Measurements from ENCODE around the gene ATN1.

Gene ATN1

DNA sequence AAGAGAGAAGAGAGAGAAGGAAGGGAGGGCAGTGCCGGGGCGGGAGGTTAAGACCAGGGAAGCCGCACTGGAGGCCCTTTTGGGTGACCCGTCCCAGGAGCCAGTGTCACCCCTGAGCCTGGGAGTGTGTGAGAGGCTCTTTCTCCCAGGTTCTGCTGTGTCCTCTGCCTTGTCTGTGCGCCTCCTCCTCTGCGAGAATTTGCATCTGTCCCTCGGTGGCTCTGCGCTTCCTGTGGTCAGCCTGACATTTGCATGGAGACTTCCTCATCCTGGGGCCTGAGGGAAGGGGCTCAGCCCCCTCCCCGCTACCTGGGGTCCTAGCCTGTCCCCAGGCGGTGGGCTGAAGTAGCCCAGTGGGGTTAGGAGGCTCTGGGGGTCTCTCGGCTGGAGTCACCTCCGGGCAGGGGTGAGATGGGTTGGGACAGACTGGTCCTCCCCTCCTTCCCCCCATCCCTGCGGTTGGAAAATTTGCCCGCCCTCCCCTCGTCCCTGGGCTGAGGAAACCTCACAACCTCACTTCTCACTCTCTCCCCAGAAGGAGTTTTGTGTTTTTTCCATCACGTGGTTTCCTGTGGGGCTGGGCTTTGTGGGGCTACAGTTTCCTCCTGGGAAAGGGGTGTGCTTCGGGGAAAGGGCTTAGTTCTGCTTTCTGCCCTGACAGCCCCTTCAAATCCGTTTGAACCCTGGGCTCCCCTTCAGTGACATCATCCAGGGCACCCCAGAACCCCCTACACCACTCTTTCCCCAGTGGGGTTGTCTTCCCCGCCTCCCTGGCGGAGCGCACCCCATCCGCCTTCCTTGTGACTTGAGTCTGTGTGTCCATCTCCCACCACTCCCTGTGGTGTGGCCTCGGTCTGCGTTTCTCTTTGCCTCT, 25.9 kb downstream of the ATN1 start:
- peak overlapping the region; percentile 30 to 50 (median 45) for H3K4me3 ChIP-seq

DNA sequence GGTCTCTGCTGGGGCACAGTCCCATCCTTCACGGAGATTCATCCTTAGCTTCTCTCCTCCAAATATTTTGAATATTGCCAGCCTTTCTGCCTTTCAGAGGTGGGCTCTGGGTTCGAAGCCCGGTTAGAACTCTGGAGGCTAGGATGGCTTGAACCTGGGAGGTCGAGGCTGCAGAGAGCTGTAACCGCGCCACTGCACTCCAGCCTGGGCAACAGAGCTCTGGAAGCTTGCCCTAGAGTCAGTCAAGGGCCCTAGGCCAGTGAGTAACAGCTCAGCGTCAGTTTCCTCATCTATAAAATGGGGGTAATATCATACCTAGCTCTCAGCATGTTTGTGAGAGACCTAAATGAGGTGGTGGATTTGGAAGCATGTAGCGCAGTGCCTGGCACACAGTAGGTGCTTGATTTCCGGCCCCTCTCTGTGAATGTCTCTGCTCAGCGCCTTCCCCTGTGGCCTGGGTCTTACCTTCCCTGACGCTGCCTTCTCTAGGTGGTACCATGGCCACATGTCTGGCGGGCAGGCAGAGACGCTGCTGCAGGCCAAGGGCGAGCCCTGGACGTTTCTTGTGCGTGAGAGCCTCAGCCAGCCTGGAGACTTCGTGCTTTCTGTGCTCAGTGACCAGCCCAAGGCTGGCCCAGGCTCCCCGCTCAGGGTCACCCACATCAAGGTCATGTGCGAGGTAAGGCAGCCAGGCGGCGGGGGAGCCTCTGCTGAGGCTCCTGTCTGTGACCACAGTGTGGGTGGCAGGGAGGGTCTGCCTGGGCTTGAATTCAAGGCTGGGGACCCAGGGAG, 26.8 kb downstream of the ATN1 start:
- H3K4me3 ChIP-seq = peak overlapping the region in 4 of 7 experiments; percentile 8 to 48 (median 26)
- H3K27ac ChIP-seq = peak overlapping the region in 19 of 21 experiments; percentile 28 to 99 (median 88)

More for the DNA sequence above, 25.9 kb downstream of the ATN1 start:
- H3K27ac ChIP-seq = peak overlapping the region in 20 of 21 experiments; percentile 49 to 99 (median 88)

DNA sequence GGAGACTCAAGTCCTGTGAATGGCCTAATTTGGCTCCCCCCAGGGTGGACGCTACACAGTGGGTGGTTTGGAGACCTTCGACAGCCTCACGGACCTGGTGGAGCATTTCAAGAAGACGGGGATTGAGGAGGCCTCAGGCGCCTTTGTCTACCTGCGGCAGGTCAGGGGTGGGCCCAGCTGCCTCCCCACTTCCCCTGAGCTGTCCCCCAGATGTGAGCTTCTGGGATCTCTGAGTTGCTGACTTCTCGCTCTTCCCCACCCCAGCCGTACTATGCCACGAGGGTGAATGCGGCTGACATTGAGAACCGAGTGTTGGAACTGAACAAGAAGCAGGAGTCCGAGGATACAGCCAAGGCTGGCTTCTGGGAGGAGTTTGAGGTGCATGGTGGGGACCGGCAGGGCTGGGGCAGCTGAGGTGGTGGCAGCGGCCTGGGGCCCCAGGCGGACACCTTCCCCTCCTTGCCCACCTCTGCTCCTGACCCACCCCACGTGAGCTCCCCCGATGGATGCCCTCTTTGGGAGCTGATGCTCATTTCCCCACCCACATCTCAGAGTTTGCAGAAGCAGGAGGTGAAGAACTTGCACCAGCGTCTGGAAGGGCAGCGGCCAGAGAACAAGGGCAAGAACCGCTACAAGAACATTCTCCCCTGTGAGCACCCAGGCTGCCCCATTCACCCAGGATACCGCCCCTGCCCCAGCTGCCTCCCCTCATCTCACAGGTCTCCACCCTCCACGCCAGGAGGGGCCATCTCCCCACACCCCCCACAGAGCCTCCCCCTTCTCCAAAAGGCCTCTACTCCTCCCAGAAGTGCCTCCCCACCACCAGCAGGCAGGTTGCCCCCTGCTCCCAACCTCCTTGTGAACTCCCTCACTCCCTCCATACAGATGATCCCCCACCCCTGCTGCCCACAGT, 27.6 kb downstream of the ATN1 start:
- Histone ChIP-seq H3K27ac (peak overlapping the region in 15 of 21 experiments; percentile 19 to 99 (median 90)), H3K4me3 (no peak overlapping the region)

DNA sequence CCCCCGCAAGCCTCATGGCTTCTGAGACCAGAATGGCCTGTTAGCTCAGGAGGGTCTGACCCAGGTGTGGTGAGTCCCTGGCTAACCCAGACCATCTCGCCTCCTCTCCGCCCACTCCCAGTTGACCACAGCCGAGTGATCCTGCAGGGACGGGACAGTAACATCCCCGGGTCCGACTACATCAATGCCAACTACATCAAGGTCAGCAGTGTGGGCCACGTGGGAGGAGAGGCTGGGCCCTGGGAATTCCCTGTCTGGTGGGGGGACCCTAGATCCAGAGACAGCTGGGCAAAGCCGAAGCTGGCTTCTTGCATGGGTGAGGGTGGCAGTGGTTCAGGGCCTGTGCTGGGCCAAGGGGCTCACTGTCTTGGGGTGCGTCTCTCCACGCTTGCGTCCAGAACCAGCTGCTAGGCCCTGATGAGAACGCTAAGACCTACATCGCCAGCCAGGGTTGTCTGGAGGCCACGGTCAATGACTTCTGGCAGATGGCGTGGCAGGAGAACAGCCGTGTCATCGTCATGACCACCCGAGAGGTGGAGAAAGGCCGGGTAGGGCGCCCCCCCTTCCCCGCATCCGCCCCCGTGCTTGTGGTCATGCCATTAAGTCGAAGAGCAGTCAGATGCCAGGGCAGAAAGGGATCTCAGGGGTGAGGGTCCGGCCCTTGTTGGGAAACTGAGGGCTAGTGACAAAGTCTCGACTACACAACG, 28.4 kb downstream of the ATN1 start:
- Histone ChIP-seq H3K27ac (peak overlapping the region in 12 of 21 experiments; percentile 32 to 98 (median 76)), H3K4me3 (no peak overlapping the region)

DNA sequence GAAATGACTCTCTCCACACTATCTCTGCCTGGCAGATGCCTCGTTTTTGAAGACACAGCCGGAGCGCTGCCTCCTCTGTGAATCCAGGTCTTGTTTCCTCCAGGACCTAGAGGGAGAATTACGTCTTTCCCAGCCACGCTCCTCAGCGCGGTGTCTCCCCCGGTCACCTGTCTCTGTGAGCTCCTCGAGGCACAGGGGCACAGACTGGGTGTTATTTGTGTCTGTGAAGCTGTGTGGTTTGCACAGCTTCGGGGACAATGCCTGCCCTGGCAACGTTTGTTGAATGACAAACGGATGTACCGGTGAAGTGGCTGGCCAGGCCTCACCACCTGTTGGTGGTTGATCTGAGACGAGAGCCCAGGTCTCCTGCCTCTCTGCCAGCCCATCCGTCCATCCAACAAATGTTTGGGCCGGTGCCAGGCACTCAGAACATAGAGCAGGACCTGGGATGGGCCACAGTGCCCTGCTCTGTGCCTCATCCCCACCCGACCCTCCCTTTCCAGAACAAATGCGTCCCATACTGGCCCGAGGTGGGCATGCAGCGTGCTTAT, 29.5 kb downstream of the ATN1 start:
- Histone ChIP-seq H3K4me3 (no peak overlapping the region), H3K27ac (peak overlapping the region in 12 of 21 experiments; percentile 21 to 98 (median 70))

DNA sequence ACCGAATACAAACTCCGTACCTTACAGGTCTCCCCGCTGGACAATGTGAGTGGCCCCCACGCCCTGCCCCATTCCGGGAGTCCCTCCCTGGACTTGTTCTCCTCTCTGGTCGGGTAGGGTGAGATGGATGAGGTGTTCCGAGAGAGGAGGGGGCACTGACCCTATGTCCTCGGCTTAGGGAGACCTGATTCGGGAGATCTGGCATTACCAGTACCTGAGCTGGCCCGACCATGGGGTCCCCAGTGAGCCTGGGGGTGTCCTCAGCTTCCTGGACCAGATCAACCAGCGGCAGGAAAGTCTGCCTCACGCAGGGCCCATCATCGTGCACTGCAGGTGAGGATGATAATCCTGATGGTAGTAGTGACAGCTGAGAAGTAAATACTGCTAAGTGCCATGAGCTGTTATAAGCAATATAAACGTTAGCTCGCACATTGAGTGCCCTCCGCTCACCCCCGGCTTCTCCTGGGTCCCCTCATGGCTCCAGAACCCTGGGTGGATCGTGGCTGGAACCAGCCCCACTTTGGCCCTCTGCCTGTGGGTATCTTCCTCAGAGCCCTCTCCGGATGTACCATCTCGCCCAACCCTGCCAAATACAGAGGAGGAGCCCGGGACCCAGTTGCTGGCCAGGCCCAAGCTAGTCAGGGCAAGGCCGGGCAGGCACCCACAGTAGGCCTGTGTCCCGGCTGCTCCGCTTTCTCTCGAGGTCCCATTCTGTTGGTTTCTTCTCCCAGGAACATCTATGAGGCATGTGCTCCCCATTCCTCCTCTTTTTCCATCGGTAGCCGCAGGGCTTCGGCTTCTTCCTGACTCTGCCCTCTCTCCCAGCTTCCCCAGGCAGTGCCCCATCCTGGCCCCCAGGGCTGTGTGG, 30.2 kb downstream of the ATN1 start:
- H3K4me3 ChIP-seq = no peak overlapping the region
- peak overlapping the region in 19 of 21 experiments; percentile 8 to 98 (median 69) for H3K27ac ChIP-seq

DNA sequence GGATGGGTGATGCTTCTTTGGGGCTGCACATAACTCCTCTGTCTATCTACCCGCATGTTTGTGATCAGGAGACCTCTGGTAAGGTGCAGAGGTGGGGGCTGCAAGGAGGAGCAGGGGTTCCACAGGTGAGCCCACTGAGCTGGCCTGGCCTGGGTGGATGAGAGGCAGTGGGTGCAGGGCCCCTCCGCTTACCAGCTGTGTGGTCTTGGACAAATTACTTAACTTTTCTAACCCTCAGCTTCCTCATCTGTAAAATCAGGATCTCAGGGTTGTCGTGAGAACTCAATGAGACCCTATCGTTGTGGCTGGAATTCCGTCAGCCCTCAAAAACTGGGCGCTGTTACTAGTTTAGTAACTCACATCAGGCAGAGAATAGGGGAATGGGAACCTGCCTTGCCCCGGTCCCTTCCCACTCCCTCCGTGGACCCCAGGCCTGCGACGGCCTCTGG, 30.9 kb downstream of the ATN1 start:
- H3K27ac ChIP-seq = peak overlapping the region in 19 of 21 experiments; percentile 10 to 98 (median 69)
- H3K4me3 ChIP-seq = peak overlapping the region in 1 of 7 experiments; percentile 11

DNA sequence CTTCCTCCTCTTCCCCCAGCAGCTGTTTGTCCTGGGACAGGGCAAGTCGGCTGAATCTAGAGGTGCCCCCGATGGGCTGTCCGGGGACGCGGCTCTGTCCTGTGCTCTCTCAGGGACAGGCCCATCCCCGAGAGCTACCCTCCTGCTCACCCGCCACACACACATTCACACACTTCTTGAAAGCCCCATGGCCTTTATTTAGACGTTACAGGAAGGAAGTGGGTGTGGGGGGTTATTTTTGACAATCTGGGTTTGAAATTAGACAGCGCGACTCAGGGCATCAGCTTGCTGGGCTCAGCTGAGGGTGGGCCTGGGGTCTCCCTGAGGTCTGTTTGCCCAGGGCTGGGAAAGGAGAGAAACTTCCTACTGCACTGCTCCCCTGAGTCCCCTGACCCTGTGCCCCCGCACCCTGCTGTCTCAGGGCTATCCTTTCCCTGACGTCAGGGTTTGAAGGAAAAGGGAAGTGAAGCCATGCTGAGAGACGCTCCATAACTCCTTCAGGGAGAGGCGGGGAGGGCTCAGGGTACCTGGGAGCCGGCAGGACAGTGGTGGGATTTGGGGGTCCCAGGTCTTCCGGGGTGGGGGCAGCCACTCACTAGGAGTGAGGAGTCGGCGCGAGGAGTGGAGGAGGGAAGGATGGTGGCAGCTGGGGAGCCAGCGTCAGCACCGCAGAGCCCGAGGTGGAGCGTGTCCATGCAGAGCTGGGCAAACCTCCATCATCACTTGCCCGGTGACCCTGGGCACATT, 31.5 kb downstream of the ATN1 start:
- Histone ChIP-seq H3K27ac (peak overlapping the region in 19 of 21 experiments; percentile 10 to 98 (median 69)), H3K4me3 (peak overlapping the region in 2 of 7 experiments; percentile 11 to 15)

DNA sequence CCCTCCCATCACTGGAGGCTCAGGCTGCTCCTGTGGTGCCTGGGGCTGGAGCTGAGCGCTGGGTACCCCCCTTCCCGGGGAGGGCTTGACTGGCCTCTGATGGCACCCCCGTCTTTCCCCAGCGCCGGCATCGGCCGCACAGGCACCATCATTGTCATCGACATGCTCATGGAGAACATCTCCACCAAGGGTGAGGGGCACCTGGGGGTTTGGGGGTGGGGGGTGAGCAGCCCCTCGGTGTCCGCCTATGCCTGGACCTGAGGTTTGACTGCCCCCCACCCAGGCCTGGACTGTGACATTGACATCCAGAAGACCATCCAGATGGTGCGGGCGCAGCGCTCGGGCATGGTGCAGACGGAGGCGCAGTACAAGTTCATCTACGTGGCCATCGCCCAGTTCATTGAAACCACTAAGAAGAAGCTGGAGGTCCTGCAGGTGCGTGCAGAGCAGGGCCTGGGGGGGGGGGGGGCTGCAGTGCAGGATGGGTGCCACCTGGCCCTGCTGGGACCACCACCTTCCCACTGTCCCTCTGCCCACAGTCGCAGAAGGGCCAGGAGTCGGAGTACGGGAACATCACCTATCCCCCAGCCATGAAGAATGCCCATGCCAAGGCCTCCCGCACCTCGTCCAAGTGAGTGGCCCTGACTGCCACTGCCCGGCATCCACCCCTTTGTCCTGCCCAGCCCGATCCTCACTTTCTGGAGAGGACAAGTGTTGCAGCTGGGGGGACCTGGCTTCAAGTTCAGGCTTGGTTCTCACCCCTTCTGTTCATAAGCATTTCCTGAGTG, 32.2 kb downstream of the ATN1 start:
- H3K4me3 ChIP-seq = no peak overlapping the region
- peak overlapping the region in 19 of 21 experiments; percentile 10 to 98 (median 85) for H3K27ac ChIP-seq

DNA sequence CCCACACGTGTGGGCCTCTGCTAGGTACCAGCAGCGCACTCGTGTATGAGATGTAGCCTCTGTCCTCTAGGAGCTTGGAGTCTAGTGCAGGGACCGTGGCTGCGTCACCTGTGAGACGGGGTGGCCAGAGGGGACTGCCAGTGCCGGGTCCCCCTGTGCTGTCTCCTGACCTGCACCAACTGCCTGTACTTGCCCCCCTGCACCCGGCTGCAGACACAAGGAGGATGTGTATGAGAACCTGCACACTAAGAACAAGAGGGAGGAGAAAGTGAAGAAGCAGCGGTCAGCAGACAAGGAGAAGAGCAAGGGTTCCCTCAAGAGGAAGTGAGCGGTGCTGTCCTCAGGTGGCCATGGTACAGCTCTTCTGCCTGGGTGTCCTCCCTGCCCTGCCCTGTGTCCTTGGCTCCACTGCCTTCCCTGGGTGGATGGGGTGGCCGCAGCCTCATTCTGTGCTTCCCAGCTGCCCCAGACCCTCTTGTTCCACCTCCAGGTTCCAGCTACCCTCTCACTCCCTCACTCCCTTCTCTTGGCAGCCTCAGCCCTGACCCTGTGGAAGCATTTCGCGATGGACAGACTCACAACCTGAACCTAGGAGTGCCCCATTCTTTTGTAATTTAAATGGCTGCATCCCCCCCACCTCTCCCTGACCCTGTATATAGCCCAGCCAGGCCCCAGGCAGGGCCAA, 33.0 kb downstream of the ATN1 start:
- Histone ChIP-seq H3K27ac (peak overlapping the region in 20 of 21 experiments; percentile 80 to 97 (median 91)), H3K4me3 (peak overlapping the region in 2 of 7 experiments; percentile 4 to 63)

DNA sequence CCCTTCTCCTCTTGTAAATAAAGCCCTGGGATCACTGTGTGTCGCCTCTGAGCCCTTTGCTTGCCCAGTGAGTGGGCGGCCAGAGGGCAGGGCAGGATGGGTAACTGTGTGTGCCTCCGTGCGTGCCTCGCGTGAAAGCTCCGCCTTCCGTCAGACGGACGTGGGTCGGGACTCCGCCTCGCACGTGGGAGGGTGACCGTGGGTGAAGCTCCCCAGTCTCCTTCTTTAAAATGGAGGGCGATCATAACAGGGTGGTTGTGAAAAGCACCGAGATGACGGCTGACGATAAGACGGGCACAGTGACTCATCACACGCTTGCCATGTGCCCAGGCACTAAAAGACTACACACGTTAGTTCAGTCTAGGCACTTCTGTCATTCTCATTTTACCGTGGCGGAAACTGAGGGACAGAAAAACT, 33.5 kb downstream of the ATN1 start:
- peak overlapping the region in 4 of 7 experiments; percentile 4 to 63 (median 28) for H3K4me3 ChIP-seq
- peak overlapping the region in 20 of 21 experiments; percentile 80 to 97 (median 91) for H3K27ac ChIP-seq

DNA sequence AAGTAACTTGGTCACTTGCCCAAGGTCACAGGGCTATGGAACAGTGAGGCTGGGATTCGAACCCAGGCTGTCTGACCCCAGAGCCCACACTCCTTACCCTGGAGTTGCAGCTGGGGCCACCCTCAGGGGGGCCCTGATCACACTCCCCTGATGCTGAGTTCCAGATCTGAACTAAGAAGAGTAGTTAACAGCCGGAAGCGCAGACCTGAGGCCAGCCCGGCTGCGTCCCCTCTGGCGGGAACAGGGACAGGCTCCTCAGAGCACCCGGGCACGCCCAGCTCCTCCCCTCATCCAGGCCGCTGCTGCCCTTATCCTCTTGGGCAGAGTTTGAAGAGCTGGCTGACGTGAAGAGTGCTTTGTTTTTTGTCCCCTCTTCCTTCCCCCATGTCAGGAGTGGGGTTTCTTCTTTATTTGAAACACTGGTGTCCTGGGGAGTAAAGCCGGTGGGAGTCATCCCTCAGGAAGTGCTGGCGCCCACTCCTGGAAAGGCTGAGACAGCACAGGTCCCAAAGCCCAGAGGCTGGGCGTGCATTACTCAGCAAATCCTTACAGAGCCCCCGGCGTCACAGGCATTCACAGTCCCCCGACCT, 34.0 kb downstream of the ATN1 start:
- H3K4me3 ChIP-seq = peak overlapping the region in 5 of 7 experiments; percentile 4 to 63 (median 51)

DNA sequence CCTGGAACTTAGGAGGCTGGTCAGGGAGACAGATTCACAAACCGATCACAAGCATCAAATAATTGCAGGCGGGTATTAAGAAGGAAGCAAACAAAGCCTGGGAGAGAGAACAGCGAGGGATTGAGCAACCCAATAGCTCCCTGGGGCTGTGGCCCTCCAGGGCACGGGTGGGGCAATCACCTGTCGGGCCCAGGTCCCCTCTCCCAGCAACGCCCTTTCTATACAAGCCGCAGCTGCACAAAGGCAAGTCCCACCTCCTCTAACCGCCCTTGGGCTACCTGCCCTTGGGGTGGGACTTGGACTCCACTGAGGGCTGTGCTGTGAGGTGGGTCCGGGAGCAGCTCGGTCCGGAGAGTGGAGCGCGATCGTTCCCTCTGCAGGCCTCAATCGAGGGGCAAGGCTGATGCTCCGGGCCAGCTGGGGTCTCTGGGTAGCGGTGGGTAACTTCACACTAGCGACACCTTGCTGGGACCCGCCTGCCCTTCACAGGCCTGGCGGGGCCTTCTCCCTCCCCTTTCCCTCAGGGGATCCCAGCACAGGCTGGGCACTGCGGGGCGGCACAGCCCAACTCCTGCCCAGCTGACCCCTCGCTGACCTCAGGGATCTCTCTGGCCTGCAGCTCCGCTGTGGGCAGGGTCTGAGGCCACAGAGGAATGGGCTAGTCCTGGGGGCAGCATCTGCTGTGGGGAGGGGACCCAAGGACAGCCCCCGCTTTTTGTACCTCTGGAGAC, 34.7 kb downstream of the ATN1 start:
- peak overlapping the region in 20 of 21 experiments; percentile 80 to 97 (median 91) for H3K27ac ChIP-seq
- H3K4me3 ChIP-seq = peak overlapping the region; percentile 39 to 63 (median 51)

More for the DNA sequence above, 34.0 kb downstream of the ATN1 start:
- H3K27ac ChIP-seq = peak overlapping the region; percentile 14 to 97 (median 91)

Measured in skin epidermis (tissue), 12 donors.